Measurements from ENCODE around the gene CREB3L4.

CREB3L4 gene

DNA sequence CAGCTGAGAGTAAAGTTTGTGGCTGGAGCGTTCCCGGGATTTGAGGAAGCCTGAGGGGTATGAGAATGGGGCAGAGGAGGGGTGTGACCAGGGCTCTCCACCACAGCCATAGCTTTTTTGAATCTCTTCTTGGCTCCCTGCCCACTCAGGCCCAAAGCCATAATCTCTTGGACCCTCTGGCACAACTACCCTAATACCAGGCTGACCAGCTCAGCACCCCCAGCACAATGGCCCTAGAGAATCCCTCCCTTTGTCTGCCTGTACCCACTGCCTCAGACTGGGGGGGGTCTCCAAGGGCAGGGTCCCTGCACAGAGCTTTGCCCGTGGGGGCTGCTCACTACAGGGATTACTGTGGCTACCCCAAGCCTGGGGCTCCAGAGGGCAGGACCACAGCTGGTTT lies 28.7 kb upstream of the CREB3L4 start:
- no peak for DNase-seq

DNA sequence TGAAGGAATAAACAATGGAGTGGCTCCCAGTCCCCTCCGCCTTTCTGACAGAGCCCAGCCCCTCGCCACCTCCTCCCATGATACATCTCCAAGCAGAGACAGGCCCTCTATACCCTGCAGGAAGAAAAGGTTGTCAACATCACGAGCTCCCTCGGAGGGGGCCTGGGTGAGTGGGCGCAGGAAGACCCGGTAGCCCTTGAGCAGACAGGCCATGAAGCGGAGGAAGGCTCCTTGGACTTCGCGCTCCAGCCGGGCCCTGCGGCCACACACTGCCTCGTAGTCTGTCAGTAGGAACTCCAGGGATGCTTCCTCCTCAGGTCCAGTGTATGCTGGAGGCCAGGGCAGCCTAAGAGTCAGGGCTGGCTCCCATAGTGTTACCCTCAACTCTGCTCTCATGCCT lies 28.2 kb upstream of the CREB3L4 start:
- no peak for DNase-seq

DNA sequence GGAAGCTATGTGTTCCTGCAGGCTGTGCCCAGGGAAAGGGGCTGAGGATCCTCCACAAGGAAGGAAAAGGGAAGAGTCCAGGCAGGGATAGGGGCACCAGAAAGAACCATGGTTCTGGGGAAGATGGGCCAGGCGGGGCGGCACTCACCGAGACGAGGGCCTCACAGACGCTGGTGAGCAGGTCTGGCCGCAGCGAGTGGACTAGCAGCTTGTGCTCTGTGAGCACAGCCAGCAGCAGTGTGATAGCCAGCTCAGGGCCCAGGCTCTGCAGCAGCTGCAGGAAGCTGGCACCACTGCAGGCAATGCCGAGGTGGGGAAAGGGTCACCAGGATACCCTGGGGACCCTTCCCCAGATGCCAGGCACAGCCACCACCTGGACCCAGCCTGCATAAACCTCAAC lies 26.9 kb upstream of the CREB3L4 start:
- DNase-seq: no peak

- no peak for DNase-seq
These were observed 25.6 kb upstream of the CREB3L4 start for GRCh38 chr1:153941826-153942725.

DNA sequence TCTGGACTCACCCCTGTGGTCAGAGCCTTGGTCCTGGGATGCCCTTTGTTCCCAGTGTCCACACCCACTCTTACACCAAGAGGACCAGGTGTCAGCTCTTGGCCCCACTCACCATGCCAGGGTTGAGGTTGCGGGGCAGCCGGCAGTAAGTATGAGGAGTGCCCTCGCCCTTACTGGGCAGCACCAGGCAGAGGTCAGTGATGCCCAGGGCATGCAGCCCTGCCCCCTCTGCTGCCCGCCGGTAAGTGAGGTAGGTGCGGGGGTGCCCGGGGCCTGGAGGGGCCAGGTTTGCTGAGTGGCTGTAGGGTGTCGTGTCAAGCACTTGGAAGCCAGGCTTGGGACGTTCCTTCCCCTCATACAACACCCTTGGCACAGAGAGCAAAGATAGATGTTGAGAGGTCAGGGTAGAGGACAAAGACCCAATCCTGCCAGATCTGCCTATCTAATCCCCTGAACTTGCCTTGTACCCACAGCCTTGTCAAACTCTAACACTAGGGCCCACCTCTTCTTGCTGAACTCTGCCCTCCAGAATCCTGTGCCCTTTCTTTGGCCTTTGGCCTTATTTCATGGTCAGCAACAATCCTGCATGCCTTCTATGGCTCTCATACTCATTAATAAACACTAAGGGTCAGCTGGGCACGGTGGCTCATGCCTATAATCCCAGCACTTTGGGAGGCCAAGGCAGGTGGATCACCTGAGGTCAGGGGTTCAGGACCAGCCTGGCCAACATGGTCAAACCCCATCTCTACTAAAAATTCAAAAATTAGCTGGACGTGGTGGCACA lies 24.7 kb upstream of the CREB3L4 start:
- DNase-seq: no peak

DNA sequence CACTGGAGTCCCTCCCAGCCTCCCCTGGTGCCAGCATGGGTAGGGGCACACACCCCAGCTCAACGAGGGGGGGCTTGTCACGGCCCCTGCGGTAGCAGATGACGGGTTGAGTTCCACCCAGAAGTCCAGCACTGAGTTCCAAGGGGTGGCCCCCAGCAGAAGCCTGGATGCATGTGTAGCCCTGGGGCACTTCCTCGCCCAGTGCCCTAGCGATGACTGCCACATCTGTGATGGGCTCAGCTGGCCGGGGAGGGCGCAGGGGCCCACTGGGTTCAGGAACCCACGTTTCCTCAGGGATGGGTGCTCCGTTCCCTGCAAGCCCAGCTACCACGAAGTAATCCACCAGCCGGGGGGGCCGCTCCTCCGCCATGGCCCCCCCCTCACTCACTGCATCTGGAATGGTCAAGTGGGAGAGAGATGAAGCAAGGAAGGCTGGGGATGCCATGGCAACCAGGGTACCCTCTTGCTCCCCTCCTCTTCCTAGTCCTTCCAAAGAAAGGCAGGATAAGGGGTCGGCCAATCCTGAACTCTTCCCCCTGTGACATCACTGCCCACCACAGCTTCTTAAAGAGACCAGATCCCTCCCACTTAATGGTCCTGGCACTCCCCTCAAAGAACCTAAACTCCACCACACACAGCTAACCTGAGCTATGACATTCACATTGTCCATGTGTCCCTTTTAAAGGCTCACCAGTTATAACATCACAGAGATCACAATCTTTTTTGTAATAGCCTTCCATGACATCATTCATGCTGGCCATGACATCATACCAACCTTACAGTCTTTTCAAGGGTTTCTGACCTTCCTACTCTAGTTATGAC lies 23.5 kb upstream of the CREB3L4 start:
- DNase-seq: peak; percentile 17

DNA sequence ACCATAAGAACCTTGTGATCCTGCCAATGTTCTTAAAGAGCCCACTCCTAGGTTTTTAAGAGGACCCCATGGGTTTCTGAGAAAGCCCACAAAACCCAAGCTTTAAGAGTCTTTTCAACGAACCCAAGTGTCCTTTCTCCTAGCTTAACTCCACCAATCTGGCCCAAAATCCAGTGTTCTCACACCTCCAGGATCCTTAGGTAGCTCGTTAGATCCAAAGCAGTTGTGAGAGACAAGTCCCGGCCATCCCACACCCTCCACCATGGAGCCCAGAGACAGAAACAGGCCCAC lies 22.9 kb upstream of the CREB3L4 start:
- no peak for DNase-seq

DNA sequence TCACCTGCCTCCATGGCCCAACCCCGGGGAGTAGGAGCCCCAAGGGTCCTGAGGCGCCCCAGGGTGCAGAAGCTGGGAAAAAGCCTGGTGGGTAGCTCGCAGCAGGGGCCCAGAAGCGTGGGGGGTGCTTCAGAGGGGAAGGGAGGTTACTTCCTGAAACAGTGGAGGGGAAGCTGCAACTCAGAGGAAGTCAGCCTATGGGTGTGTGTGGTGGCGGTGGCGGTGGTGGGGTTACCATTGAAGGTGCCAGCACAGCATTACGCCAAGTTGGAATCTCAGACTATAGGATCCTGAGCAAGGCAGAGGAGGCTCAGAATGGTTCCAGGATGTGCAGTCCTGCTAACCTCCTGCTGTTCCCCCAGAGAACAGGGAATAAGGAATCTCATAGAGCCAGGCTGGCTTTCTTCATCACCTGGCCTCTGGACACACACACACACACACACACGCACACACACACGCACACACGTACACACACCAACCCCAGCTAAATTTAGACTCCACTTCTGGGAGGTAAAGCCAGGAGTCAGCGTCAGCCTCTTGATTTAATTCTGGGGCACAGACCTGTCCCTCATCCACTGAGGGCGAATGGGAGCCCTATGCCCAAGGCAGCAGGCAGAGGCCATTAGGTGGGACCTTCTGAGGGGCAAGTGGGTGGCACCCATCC lies 22.4 kb upstream of the CREB3L4 start:
- DNase-seq: peak; percentile 86

DNA sequence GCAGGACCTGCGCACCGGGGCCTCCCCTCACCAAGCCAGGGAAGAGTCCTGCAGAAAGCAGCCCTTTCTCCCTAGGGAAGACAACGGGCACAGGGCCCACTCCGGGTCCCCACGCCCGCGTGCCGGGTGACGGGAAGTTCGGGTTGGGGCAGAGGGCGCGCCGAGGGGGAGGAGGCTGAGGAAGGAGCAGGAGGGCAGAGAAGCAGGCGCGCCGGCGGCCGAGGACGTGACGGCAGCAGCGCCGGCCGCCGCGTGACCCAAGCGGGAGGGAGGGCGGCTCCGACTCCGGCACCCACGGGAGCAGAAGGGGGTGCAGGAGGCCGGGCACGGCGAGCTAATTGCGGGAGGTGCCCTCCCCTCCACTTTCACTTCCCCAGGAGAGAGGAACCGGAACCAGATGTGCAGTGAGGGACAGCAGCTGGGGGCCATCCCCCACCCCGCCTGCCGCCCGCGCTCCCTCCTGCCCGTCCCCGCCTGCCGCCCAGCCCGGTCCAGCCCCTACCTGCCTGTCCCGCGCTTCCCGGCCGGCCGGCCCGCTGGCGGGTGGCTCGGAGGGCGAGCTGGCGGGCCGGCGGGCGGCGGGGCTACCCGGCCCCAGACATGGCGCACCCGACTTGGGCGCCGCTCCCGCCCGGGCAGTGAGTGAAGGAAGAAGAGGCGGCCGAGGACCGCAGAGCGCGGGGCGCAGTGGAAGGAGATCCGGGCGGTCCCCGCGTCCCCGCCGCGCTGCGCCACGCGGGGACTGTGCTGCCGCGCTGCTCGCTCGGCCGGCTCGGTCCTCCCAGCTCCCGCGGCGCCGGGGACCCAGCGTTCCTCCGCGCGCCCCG lies 21.7 kb upstream of the CREB3L4 start:
- DNase-seq: peak; percentile 93

GRCh38 chr1:153946622-153947241 lies 21.0 kb upstream of the CREB3L4 start, which contains the start of gene DENND4B:
DENND4B (minus strand) TSS chr1:153946718; CDS start chr1:153944374, 2,344 bp downstream.
- DNase-seq: peak; percentile 80

GRCh38 chr1:153951183-153951582 lies 16.5 kb upstream of the CREB3L4 start:
- no peak for DNase-seq

GRCh38 chr1:153951801-153952200 lies 15.9 kb upstream of the CREB3L4 start:
- DNase-seq: no peak

- DNase-seq: no peak
These were observed 13.8 kb upstream of the CREB3L4 start for GRCh38 chr1:153953859-153954365.

DNA sequence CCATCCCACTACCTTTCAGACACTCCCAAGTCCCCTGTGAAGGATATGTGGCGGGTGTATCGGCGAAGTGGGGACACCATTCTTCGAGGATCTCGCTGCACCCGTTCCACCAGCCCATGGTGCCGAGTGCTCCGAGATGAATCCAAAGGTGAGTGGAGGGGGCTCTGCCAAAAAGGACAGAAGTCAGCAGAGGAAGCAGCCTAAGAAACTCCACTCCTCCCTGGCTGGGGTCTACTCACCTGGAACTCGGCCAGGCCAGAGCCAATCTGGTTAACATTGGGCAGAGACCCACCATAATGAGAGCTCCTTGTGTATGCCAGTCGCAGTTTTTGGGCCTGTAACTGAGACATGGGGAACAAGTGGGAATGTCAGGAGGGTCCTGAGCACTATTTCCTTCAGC lies 12.9 kb upstream of the CREB3L4 start:
- no peak for DNase-seq

GRCh38 chr1:153956997-153957715 lies 10.5 kb upstream of the CREB3L4 start:
- DNase-seq: no peak

- DNase-seq: peak; percentile 32
These were observed 10.0 kb upstream of the CREB3L4 start for GRCh38 chr1:153957744-153958110.

GRCh38 chr1:153958111-153958960 lies 9.4 kb upstream of the CREB3L4 start, which contains the start of gene CRTC2:
CRTC2 (minus strand) TSS chr1:153958612; CDS start chr1:153958497, 115 bp downstream.
- DNase-seq: peak; percentile 97

DNA sequence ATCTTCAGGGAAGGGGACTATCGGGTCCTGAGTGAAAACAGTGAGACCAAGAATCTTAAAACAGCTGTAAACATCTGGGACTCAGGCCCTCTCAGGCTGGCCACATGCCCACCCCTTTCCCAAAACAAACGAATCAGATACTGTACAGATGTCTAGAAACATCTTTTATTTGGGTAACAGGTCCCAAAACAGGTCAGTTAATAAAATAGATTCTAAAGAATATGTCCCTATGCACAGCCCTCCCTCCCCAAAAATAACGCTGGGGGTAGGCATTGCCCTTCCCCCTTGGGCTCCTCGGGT lies 8.8 kb upstream of the CREB3L4 start:
- DNase-seq: no peak

DNA sequence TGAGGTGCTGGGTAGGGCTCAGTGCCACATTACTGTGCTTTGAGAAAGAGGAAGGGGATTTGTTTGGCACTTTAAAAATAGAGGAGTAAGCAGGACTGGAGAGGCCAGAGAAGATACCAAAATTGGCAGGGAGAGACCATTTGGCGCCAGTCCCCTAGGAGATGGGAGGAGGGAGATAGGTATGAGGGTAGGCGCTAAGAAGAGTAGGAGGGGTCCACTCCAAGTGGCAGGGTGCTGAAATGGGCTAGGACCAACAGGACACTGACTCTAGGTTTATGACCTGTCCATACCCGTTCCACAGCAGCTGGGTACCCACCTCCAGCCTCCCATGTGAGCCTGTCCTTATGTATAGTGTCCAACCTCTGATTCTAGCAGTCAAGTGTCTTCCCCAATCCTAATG lies 8.2 kb upstream of the CREB3L4 start:
- DNase-seq: no peak

GRCh38 chr1:153960206-153960605 lies 7.5 kb upstream of the CREB3L4 start:
- DNase-seq: no peak
